Stimulated activated CD4-positive, alpha-beta T cell treated with anti-CD3 and anti-CD28 coated beads, TNF-alpha, amount 100 ng/mL, for 4 hours (primary cell): Measurements from ENCODE around the gene CACNA2D3.
"Not testable (repeated sequence)": the region's sequence is repeated elsewhere in the genome, so short reads cannot be mapped to it uniquely, and the experiment has no call there.

Experiments used
- DNase-seq, 3 experiments: peaks; one replicate each; pipeline ENCODE4 v3.0.0-alpha.2; 2020; ENCODE audit warnings: low read depth in 3 of 3

Gene CACNA2D3

DNA sequence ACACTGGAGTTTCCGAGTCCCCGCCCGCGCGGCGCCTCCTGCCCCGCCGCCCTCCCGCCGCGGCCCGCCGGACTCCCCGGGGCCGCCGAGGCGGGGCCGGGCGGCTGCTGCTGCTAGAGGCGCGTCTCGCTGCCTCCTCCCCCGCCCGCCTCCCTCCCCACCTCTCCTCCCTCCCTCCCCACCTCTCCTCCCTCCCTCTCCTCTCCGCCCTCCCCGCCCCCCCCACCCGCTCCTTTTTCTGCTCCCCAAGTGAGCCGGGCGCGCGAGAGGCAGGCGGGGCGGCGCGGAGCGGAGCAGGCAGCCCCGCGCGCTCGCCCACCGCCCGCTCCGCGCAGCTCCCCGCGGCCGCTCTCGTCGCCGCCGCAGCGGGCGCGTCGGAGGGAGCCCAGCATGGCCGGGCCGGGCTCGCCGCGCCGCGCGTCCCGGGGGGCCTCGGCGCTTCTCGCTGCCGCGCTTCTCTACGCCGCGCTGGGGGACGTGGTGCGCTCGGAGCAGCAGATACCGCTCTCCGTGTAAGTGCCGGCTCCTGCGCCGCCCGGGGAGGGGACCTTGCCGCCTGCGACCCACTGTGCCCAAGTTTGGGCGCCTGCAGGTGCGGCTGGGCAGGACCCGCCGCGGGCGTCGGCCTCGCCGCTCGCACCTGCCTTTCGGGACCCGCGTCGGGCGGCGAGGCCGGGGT, at the start of gene CACNA2D3:
TSS of gene CACNA2D3 (plus strand) at position 229 of the 679 bp plus-strand sequence.
- no peak for DNase-seq

DNA sequence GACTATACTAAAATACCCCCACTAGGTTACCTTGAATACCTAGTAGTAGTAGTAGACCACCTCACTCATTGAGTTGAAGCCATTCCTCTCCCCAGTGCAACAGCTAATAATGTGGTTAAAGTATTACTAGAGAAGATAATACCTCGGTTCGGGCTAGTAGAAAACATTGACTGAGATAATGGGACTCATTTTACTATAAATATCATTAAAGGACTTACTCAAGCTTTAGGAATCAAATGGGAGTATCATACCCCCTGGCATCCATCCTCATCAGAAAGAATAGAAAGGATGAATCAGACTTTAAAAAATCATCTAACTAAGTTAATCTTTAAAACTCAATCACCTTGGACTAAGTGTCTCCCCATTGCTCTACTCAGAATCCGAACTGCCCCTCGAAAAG, 49.0 kb upstream of the CACNA2D3 start:
- no peak for DNase-seq

DNA sequence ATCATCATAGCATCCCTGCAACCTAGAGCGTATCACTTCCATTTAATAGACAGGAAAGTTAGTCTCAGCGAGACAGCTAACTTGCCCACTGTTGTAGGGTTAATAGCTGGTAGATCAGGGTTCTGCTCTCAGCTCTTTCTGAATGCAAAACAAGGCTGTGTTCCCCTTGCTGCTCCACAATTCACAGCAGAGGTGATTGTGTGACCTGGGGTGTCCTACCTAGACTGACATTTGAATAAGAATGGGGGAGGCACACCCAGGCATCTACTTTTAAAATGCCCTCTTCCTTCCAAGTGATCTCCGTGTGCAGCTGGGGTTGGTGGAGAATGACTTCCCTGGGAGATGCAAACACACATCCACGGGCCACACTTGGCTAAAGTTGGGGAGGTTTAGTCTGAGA, 43.0 kb upstream of the CACNA2D3 start:
- no peak for DNase-seq

DNA sequence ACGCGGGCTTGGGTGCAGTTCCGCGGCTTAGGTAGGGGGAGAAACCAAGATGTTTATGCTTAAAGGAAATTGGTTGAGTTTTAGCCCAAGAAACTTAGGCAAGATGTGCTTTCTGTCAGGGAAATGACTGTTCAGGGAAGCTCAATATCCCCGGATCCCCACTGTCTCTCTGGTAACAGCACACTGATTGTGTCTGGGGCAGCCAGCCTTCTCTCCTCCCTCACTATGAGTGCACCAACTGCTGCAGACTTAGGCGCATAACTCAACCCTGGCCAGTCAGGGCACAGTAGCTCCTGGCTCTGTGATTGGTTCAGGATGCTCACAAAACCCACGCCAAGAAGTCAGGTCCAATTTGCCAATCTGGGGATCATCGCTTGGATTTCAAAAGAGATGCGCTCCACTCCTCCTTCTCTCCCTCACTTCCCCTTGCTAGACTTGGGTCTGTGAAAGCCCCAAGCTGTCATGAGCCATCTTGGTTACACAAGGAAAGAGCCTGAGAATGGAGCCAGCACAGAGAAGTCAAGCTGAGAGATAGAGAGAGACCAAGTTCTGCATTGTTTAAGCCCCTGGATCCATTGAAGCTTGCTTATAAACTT, 42.5 kb upstream of the CACNA2D3 start:
- DNase-seq: no peak

DNA sequence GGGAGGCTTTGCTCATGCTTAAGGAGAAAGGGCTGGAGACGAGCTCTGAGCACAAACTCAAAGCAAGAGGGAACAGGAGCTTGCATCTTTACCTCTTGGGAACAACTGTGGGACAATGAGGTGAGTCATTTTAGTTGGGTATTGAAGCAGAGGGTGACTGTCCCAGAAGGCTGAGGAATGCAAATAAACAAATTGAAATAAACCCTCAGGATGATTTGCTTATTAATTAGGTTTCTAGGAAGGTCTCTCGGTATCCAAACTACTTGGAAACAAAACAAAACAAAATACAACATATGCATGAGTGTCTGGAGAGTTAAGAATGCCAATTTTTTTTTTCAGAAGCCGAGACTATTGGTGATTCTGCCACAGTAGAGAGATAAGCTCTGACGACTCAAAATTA, 38.4 kb upstream of the CACNA2D3 start:
- DNase-seq: no peak

DNA sequence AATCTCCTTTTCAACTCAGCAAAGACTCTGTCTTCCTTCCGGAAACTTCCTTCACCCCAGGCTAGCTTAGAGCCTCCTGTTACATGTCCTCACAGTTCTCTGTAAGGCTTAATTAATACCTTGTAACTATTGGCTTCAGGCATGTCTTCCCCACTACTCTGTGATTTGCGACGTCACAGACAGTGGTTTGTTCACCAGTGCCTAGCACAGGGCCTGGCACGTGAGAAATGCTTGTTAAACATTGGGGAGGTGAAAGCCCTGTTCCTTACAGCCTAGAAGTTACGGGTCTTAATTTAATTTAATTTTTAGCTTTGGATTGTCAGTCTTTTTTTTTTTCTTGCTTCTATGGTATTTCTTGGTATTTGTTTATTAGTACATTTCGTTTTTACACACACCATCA, 36.4 kb upstream of the CACNA2D3 start:
- no peak for DNase-seq

DNA sequence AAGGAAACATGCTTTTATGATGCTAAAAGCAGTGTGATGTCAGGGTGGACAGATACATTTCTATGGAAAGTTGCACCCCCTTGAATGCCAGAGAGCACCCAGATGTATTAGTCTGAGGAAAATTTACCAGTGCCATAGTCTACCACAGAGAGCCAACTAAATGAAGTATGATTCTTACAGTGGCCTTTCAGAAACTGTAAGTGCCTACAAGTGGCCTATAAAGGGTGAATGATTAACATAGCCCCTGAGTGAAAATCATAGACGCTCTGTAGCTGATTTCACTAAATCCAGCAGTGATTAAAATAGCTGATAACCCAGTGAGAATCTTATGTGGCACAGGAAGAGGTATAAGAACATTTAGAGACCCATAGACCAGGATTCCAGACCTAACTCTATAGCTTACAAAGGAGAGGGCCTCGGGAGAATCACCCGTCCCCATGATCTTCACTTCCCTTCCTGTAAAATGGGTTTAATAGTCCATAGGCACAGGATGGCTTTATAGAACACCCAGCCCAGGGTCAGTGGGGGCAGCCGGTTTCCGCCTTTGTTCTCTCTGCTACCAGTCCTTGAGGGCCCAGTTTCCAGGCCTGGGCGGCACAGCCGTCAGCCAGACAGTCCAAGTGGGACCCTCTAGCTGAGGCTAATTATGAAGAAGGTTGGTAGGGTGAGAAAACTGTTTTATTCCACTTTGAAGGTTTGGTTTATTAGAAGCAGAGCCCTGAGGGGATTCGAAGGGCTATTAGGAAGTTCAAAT, 35.5 kb upstream of the CACNA2D3 start:
- no peak for DNase-seq

DNA sequence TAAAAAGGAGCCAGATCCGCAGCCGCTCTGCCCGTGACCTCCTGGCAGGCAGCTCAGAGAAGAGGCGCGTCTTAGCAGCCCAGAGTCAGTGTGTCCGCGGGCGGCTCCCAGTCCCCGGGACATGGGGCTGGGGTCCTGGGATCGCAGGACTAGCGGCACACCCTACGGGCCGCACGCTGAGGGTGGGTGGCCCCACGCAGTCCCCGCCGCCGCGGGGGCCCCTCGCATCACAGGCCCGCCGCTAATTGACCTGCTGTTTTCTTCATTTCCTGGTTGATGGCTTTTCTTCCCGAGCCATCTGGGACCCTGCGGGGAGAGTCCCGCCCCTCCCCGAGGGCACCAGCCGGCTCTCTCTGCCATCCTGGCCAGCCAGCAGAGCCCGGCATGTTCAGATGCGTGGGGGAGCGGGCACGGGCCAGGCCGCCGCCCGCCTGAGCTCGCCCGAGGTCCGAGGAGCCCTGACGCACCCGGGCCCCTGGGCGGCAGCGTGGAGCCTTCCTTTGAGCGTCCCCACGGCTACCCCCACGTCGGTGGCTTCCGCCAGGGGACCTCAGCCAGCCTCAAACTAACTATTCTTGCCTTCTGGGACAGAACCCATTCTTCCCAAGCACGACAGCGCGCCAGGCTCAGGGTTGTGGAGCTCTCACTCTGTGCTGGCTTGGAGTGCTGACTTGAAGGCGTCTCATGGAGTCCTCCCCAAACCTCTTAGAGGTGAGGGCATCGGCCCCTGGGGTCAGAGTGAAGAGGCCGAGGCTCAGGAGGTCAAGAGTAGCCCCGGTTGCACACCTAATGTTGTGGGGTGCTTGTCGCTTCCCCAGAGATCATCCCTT, 34.6 kb upstream of the CACNA2D3 start:
- DNase-seq: no peak

DNA sequence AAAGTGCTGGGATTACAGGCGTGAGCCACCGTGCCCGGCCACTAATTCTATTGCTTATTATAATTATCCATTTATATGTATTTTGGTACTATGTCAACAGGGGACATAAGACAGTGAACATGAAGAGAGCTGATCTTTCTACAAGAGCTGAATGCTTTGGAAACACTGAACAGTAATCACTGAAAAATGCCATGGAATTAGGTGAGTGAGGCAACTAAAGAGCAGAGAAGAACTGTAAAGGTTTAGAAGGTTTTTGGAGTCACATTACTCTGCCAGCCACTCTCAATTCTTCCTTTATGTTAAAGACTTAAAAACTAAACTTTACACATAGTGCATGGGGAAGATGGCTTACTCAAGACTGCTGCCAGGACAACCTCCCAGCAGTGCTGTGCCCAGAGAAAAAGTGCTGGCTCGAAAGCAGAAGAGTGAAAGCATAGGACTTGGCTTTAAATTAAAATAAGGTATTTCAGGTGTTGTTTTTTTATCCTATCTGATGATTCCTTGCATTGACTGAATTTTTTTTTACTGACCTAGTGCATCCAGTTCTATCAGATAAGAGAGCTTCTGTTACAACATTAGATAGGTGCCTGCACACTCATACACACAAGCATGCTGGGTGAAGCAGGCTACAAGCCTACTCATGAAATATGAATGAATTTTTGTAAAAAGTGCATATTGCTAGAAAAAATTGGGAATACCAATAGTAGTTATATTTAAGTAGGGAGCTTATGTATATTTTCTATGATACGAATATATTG, 28.7 kb upstream of the CACNA2D3 start:
- DNase-seq: no peak

DNA sequence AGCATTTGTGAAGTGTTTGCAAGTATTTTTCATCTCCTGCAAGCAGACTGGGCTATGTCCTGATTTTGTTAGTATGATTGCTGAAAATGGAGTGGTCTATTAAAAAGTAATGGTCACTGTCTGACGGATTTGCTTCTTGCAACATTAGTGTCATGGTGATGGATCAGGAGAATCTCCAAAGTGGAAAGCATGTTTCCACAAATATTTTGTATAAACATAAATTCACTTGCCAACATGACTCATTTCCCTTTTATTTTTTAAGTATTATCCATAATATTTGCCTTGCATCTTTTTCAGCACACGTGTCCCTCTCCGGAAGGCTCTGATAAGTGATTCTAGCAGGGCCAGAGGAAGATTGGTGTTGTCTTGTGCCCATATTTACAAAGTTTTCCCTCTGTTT, 27.4 kb upstream of the CACNA2D3 start:
- DNase-seq: no peak

DNA sequence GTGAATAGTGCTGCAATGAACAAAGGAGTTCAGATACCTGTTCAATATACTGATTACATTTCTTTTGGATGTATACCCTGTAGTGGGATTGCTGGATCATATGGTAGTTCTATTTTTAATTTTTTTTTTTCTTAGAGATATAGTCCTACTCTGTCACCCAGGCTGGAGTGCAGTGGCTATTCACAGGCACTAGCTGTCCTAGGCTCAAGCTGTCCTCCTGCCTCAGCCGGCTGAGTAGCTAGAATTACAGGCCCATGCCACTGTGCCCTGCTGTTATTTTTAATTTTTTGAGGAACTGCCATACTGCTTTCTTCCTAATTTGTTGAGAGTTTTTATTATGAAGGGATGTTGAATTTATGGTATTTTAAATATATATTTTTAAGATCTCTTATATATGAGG, 23.0 kb upstream of the CACNA2D3 start:
- DNase-seq: no peak

DNA sequence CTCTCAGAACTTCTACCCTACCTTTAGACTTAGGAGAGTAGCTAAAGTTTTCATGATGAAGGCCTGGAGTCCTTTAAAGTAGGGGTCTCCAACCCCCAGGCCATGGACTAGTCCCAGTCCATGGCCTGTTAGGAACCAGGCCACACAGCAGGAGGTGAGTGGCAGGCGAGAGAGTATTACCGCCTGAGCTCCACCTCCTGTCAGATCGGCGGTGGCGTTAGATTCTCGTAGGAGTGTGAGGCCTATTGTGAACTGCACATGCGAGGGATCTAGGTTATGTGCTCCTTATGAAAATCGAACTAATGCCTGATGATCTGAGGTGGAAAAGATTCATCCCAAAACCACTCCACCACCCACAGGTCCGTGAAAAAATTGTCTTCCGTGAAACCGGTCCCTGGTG, 18.3 kb upstream of the CACNA2D3 start:
- DNase-seq: no peak

DNA sequence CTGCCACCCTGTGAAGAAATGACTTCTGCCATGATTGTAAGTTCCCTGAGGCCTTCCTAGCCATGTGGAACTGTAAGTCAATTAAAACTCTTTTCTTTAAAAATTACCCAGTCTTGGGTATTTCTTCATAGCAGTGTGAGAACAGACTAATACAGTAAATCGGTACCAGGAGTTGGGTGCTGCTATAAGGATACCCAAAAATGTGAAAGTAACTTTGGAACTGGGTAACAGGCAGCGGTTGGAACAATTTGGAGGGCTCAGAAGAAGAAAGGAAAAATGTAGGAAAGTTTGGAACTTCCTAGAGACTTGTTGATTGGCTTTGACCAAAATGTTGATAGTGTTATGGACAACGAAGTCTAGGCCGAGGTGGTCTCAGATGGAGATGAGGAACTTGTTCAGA, 6.2 kb upstream of the CACNA2D3 start:
- DNase-seq: not testable (repeated sequence)

DNA sequence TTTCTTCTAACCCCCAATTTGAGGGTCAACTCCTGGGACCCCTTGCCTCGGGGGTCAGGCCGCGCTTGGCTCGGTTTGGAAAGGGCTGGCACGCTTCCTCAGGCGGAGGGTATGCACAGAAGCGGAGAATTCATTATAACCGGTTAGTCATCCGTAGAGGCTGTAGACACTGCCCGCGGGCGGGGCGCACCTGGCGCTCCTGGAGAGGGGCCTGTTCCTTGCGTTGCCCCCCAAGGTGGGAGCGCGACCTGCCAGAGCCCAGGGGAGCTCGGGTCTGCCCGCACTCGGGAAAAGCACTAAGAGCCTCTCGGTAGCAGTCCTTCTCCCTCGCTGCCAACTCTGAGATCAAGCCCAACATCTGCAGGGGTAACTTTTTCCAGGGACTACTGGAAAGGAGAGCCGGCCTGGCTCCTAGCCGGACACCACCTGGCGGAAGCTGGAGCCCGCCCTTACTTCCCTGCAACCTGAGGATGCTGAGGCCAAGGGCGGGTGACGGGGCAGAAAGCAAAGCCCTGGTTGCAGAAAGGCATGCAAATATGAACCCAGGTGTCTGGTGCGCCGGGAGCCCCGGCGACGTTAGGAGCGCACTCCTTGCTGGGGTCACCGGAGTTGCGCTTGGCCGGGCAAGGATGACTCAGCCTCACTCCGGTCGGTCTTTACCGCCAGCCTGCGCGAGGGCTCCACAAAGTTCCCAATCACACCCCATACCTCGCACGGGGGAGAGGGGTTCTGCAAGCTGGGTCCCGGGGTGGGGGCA, 1.5 kb upstream of the CACNA2D3 start:
- no peak for DNase-seq

DNA sequence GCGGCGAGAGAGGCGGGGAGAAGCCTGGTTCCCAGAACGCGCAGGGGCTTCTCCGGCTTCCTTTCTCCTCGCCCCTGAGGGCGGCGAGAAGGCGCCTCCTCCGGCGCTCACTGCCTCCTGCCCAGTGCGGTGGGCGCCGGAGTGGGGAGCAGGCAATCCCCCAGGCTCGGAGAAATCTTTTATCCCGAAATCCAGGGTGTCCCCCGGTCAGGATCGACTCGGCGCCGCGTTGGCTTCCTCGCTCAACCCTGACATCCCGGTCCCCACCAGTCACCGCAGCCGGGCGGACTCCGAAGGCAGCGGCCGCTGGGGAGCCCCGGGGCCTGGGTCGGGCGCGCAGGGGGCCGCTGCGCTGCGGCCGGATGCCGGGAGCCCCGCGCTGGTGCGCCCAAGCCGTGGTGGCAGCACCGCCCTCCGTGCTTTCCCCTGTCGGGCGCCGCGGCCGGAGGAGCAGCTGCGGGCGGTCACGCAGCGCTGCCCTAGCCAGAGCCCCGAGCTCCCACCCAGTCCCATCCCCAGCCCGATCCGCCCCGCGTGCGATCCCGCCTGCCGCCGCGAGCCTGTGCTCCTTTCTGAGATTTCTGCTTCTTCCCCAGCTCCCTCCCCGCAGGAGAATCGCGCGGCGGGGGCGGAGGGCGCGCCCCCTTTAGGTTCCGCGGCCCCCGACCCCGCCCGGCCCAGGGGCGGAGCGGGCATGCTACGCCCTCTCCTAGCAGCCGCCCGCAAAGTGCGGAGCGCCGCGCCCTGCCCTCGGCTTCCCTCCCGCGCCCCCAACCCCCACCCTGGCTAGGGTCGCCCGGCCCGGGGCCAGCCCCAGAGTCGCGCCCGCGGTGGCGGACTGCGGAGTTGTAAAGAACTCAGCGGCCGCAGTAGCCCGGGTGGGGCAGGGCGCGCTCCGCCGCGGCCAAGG, 683 bp upstream of the CACNA2D3 start:
- DNase-seq: no peak

DNA sequence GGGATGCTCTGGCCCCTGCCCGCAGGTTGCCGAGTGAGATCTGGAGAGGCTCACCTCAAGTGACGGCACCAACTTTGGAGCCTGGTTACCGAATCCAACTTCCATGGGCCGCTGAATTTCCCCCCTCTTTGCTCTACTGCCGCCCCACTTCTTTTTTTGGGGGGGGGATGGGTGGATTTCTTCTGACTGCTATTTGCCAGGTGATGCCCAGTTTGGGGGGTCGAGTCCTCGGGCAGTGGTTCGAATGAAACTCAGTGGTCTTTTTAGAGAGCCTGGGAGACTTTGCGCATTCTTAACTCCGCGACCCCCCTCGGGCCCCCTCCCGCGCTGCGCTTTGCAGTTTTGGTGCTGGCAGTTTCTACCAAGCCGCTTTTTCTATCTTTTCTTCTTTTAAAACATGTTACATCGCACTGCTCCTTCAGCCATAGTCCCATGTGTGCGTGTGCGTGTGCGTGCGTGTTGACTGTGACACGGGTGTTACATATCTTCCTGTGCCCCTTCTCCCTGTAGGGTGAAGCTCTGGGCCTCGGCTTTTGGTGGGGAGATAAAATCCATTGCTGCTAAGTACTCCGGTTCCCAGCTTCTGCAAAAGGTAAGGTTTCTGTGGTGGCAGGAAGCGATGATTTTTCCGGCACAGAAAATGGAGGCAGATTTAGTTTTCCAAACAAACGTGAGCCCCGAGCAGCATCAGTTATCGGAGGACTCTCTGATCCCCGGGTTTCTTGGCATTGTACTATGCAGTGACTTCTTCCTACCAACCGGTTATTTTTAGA, 837 bp downstream of the CACNA2D3 start:
- no peak for DNase-seq

DNA sequence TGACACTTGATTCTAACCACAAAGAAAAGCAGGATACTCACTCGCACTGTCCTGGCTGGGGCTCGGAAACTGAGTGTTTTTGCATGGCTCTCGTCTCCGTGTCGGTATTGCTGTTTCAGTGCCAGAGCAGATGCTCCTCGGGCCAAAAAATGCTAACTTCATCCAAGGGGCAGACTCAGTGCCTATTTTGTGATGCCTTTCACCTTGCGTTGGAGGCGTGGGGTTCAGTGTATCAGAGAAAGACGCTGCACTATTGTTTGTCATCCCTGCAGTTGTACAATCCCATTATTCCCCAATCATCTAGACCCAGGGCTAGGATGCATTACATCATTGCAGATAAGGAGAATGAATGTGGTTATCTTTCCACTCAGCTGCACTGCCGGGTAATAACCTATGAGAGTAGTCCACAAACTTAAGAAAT, 1.4 kb downstream of the CACNA2D3 start:
- no peak for DNase-seq

DNA sequence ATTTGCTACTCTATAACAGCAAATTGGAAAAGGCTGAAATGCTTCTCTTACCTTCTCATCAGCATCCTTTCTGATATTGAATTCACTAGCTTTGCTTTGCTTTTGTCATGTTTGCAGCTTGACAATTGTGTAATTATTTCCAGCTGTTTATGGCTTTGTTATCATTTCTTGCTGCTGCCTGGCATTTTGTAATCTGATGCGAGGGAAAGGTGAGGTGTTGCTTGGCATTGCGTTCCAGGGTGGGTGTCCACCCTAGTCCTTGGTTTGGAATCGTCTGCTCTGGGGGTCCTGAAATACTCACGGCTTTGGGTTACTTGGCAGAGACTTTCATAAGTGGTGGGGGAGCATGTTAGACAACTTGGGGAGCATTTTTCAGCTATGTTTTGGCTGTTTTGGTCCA, 2.9 kb downstream of the CACNA2D3 start:
- no peak for DNase-seq

DNA sequence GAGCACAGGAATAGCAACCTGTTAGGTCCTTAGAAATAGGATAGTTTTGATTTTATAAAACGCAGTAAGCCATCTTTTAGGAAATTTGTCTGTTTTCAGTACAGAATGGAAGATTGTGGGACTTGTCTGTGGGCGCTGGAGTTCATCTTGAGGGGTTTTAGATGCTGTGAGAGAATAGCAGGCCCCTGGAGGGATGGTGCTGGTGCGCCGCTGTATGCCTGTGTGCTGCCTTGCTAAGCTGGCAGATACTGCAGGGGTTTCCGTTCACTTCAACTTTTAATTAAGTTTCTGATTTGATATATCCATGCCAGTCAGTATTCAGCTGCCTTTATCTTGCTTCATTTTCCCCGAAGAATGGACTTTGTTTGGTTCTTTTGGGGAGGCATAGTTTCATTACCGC, 4.2 kb downstream of the CACNA2D3 start:
- DNase-seq: no peak
